ENCODE results near the gene PTTG2.

DNA sequence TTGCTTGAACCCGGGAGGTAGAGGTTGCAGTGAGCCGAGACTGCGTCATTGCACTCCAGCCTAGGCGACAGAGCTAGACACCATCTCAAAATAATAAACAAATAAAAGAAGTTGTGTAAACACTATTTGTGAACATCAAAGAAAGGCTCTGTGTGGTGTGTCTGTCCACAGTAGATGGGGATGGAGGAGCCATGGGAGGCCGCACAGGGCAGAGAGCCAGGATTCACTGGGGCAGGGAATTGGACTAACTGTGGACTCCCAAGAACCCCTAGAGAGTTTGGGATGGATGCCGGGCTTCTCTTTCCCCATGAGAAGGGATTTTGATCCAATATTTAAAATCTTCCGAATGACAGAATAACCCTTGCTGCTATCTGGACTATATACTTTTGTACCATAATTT is 42.8 kb upstream of the PTTG2 start:
- TF ChIP-seq, protein P1, sequence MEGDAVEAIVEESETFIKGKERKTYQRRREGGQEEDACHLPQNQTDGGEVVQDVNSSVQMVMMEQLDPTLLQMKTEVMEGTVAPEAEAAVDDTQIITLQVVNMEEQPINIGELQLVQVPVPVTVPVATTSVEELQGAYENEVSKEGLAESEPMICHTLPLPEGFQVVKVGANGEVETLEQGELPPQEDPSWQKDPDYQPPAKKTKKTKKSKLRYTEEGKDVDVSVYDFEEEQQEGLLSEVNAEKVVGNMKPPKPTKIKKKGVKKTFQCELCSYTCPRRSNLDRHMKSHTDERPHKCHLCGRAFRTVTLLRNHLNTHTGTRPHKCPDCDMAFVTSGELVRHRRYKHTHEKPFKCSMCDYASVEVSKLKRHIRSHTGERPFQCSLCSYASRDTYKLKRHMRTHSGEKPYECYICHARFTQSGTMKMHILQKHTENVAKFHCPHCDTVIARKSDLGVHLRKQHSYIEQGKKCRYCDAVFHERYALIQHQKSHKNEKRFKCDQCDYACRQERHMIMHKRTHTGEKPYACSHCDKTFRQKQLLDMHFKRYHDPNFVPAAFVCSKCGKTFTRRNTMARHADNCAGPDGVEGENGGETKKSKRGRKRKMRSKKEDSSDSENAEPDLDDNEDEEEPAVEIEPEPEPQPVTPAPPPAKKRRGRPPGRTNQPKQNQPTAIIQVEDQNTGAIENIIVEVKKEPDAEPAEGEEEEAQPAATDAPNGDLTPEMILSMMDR (IDR thresholded peaks at IDR 0.05): no peak
- TF ChIP-seq POLR2A (IDR thresholded peaks at IDR 0.05; ENCODE audit: low read depth) (no peak), EP300 (IDR thresholded peaks at IDR 0.05) (no peak), POLR2AphosphoS5 (IDR thresholded peaks at IDR 0.05) (no peak)
